ENCODE measurements around the gene SEMA6B.

The SEMA6B gene

DNA sequence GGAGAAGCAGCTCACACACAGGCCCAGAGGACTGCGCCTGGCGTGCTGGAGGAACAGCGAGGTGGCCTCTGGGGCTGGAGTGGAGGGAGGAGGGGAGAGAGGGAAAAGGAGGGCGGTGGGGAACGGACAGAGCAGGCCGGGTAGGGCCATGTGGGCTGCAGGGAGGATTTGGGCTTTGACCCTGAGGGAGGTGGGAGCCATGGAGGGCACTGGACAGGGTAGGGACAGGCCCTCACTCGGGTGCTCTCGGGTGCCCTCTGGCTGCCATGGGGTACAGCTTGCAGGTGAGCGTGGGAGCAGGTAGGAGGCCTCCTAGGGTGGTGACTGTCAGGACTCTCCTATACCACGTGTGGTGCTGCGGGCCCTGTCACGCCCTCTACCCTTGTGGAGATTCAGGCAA lies 64.0 kb downstream of the SEMA6B start:
- Histone ChIP-seq H3K36me3 (ENCODE audit: insufficient read depth) (no peaks in the 10 kb centered on the region), H3K9ac (no peak overlapping the region), H3K4me3 (IDR thresholded peaks at IDR 0.05; ENCODE audit: insufficient read depth, low read depth, low read length) (no peak overlapping the region), H3K79me2 (ENCODE audit: insufficient read depth, low read depth) (no peaks in the 10 kb centered on the region), H4K20me1 (ENCODE audit: insufficient read depth) (no peaks in the 10 kb centered on the region), H3K27ac (no peak overlapping the region), H3K27me3 (ENCODE audit: insufficient read depth, low read depth) (no peaks in the 10 kb centered on the region), H3K4me2 (no peak overlapping the region), H2AFZ (ENCODE audit: low read depth) (no peak overlapping the region), H3K4me1 (ENCODE audit: low read depth, poor library complexity, severe bottlenecking) (no peaks in the 10 kb centered on the region)
- no peak for TF ChIP-seq CTCF (conservative IDR thresholded peaks at IDR 0.05; ENCODE audit: low read depth, low read length)

GRCh38 chr19:4494691-4495064 lies 64.8 kb downstream of the SEMA6B start:
- Histone ChIP-seq H4K20me1 (ENCODE audit: insufficient read depth) (no peaks in the 10 kb centered on the region), H3K4me3 (IDR thresholded peaks at IDR 0.05; ENCODE audit: insufficient read depth, low read depth, low read length) (no peak overlapping the region), H3K4me1 (ENCODE audit: low read depth, poor library complexity, severe bottlenecking) (no peaks in the 10 kb centered on the region), H3K27me3 (ENCODE audit: insufficient read depth, low read depth) (no peaks in the 10 kb centered on the region), H2AFZ (ENCODE audit: low read depth) (no peak overlapping the region), H3K9ac (no peak overlapping the region), H3K27ac (no peak overlapping the region), H3K79me2 (ENCODE audit: insufficient read depth, low read depth) (no peaks in the 10 kb centered on the region), H3K36me3 (ENCODE audit: insufficient read depth) (no peaks in the 10 kb centered on the region), H3K4me2 (no peak overlapping the region)
- TF ChIP-seq CTCF (conservative IDR thresholded peaks at IDR 0.05; ENCODE audit: low read depth, low read length), result no peak

GRCh38 chr19:4493929-4494690 lies 65.4 kb downstream of the SEMA6B start:
- H2AFZ ChIP-seq (ENCODE audit: low read depth), result no peak overlapping the region
- H3K36me3 ChIP-seq (ENCODE audit: insufficient read depth), result no peaks in the 10 kb centered on the region
- no peak for TF ChIP-seq CTCF (conservative IDR thresholded peaks at IDR 0.05; ENCODE audit: low read depth, low read length)
- H4K20me1 ChIP-seq (ENCODE audit: insufficient read depth), result no peaks in the 10 kb centered on the region
- H3K79me2 ChIP-seq (ENCODE audit: insufficient read depth, low read depth), result no peaks in the 10 kb centered on the region
- H3K9ac ChIP-seq, result no peak overlapping the region
- no peaks in the 10 kb centered on the region for H3K4me1 ChIP-seq (ENCODE audit: low read depth, poor library complexity, severe bottlenecking)
- H3K4me2 ChIP-seq, result no peak overlapping the region
- no peak overlapping the region for H3K27ac ChIP-seq
- H3K27me3 ChIP-seq (ENCODE audit: insufficient read depth, low read depth), result no peaks in the 10 kb centered on the region
- no peak overlapping the region for H3K4me3 ChIP-seq (IDR thresholded peaks at IDR 0.05; ENCODE audit: insufficient read depth, low read depth, low read length)

GRCh38 chr19:4493104-4493928 lies 66.2 kb downstream of the SEMA6B start:
- Histone ChIP-seq H3K9ac (no peak overlapping the region), H3K36me3 (ENCODE audit: insufficient read depth) (no peaks in the 10 kb centered on the region), H3K4me1 (ENCODE audit: low read depth, poor library complexity, severe bottlenecking) (no peaks in the 10 kb centered on the region), H4K20me1 (ENCODE audit: insufficient read depth) (no peaks in the 10 kb centered on the region), H2AFZ (ENCODE audit: low read depth) (no peak overlapping the region), H3K27ac (no peak overlapping the region), H3K27me3 (ENCODE audit: insufficient read depth, low read depth) (no peaks in the 10 kb centered on the region), H3K4me3 (IDR thresholded peaks at IDR 0.05; ENCODE audit: insufficient read depth, low read depth, low read length) (no peak overlapping the region), H3K79me2 (ENCODE audit: insufficient read depth, low read depth) (no peaks in the 10 kb centered on the region), H3K4me2 (no peak overlapping the region)
- no peak for TF ChIP-seq CTCF (conservative IDR thresholded peaks at IDR 0.05; ENCODE audit: low read depth, low read length)
